HEK293 (cell line): Measurements from ENCODE around the gene PBRM1.

ENCODE experiments used
- CTCF ChIA-PET: fragments of 350-600 bp; formaldehyde crosslinking; extraction: SDS; loops from one replicate; lab custom pipeline; 2021; ENCODE audit warnings: antibody characterized with exemption; lab: Yijun Ruan, JAX
- POLR2A ChIA-PET: fragments of 300-600 bp; formaldehyde crosslinking; extraction: SDS; loops from one replicate; lab custom pipeline; 2020; ENCODE audit warnings: antibody characterized with exemption, inconsistent platforms; lab: Yijun Ruan, JAX
- H3K27ac ChIP-seq: fragments of 200-500 bp; sonication (Bioruptor generic); 2 replicates; pipeline ENCODE4 v1.5.1; 2014; ENCODE audit warnings: low read depth, low read length, control low read depth, inconsistent platforms; ENCODE audit errors: extremely low read depth
- H3K36me3 ChIP-seq, 2 experiments: fragments of 200-500 bp in 1 of 2; sonication (Bioruptor generic) in 1 of 2; 1 replicate in 1 of 2; 2 replicates in 1 of 2; pipeline ENCODE4 v1.5.1; 2014 to 2017; ENCODE audit warnings: inconsistent platforms in 2 of 2, low read length in 2 of 2; ENCODE audit not compliant: control insufficient read depth in 2 of 2, insufficient read depth in 1 of 2
- H3K4me1 ChIP-seq: fragments of 200-500 bp; sonication (Bioruptor generic); 2 replicates; pipeline ENCODE4 v1.5.1; 2014; ENCODE audit warnings: mild to moderate bottlenecking, low read length, inconsistent platforms; ENCODE audit not compliant: control insufficient read depth, insufficient read depth
- H3K4me3 ChIP-seq: 2 replicates; pipeline ENCODE4 v1.5.1; 2011; ENCODE audit warnings: low read depth, mild to moderate bottlenecking, control low read depth, low read length, moderate library complexity
- H3K9me3 ChIP-seq: fragments of 200-500 bp; sonication (Bioruptor generic); 2 replicates; pipeline ENCODE4 v1.5.1; 2014; ENCODE audit warnings: low read depth, low read length, inconsistent platforms; ENCODE audit not compliant: control insufficient read depth, insufficient read depth
- GLIS1 ChIP-seq: fragments of 450-650 bp; formaldehyde crosslinking; IDR thresholded peaks from 2 replicates; pipeline ENCODE4 v1.5.1; 2016; ENCODE audit warnings: missing biosample characterization, missing genetic modification characterization
- KLF10 ChIP-seq: fragments of 450-650 bp; IDR thresholded peaks from 2 replicates; pipeline ENCODE4 v1.5.1; 2018; ENCODE audit warnings: missing biosample characterization, mild to moderate bottlenecking, missing genetic modification characterization
- MZF1 ChIP-seq: fragments of 450-650 bp; formaldehyde crosslinking; IDR thresholded peaks from 2 replicates; pipeline ENCODE4 v1.5.1; 2017; ENCODE audit warnings: missing biosample characterization, missing genetic modification characterization, borderline replicate concordance
- OVOL3 ChIP-seq: fragments of 450-650 bp; formaldehyde crosslinking; IDR thresholded peaks from 2 replicates; pipeline ENCODE4 v1.5.1; 2016; ENCODE audit warnings: missing biosample characterization, missing genetic modification characterization
- PRDM1 ChIP-seq: fragments of 450-650 bp; formaldehyde crosslinking; IDR thresholded peaks from 2 replicates; pipeline ENCODE4; 2016; ENCODE audit warnings: missing biosample characterization, missing genetic modification characterization
- SCRT1 ChIP-seq: fragments of 450-650 bp; formaldehyde crosslinking; IDR thresholded peaks from 2 replicates; pipeline ENCODE4 v1.5.1; 2016; ENCODE audit warnings: missing biosample characterization, missing genetic modification characterization, borderline replicate concordance
- SCRT2 ChIP-seq: fragments of 450-650 bp; formaldehyde crosslinking; IDR thresholded peaks from 2 replicates; pipeline ENCODE4 v1.5.1; 2016; ENCODE audit warnings: missing biosample characterization, missing genetic modification characterization
- YY2 ChIP-seq: fragments of 450-650 bp; formaldehyde crosslinking; IDR thresholded peaks from 2 replicates; pipeline ENCODE4 v1.5.1; 2016; ENCODE audit warnings: missing biosample characterization, missing genetic modification characterization
- ZFP3 ChIP-seq: fragments of 450-650 bp; formaldehyde crosslinking; IDR thresholded peaks from 2 replicates; pipeline ENCODE4 v1.5.1; 2016; ENCODE audit warnings: low read depth, missing biosample characterization, missing genetic modification characterization
- ZIC2 ChIP-seq: fragments of 450-650 bp; formaldehyde crosslinking; IDR thresholded peaks from 2 replicates; pipeline ENCODE4 v1.5.1; 2016; ENCODE audit warnings: missing biosample characterization, missing genetic modification characterization
- ZNF121 ChIP-seq: fragments of 450-650 bp; formaldehyde crosslinking; IDR thresholded peaks from 2 replicates; pipeline ENCODE4 v1.5.1; 2016; ENCODE audit warnings: missing biosample characterization, missing genetic modification characterization
- ZNF202 ChIP-seq: fragments of 450-650 bp; formaldehyde crosslinking; IDR thresholded peaks from 2 replicates; pipeline ENCODE4 v1.5.1; 2016; ENCODE audit warnings: missing biosample characterization, missing genetic modification characterization, borderline replicate concordance
- ZNF501 ChIP-seq: fragments of 450-650 bp; formaldehyde crosslinking; IDR thresholded peaks from 2 replicates; pipeline ENCODE4 v1.5.1; 2016; ENCODE audit warnings: missing biosample characterization, missing genetic modification characterization
- ZNF670 ChIP-seq: fragments of 450-650 bp; formaldehyde crosslinking; IDR thresholded peaks from 2 replicates; pipeline ENCODE4 v1.5.1; 2016; ENCODE audit warnings: missing biosample characterization, missing genetic modification characterization, low read depth
- ZNF747 ChIP-seq: fragments of 450-650 bp; formaldehyde crosslinking; IDR thresholded peaks from 2 replicates; pipeline ENCODE4 v1.5.1; 2016; ENCODE audit warnings: missing biosample characterization, missing genetic modification characterization
- TF ChIP-seq, protein P1 (sequence below): fragments of 450-650 bp; formaldehyde crosslinking; IDR thresholded peaks from 2 replicates; pipeline ENCODE4 v1.5.1; 2016; ENCODE audit warnings: missing biosample characterization, missing genetic modification characterization
- TF ChIP-seq, protein P2 (sequence below): fragments of 450-650 bp; formaldehyde crosslinking; IDR thresholded peaks from 2 replicates; pipeline ENCODE4 v1.5.1; 2016; ENCODE audit warnings: missing biosample characterization, missing genetic modification characterization
- TF ChIP-seq, protein P3 (sequence below): fragments of 450-650 bp; formaldehyde crosslinking; IDR thresholded peaks from 2 replicates; pipeline ENCODE4 v1.5.1; 2016; ENCODE audit warnings: missing biosample characterization, missing genetic modification characterization, borderline replicate concordance
- TF ChIP-seq, protein P4 (sequence below): fragments of 450-650 bp; formaldehyde crosslinking; IDR thresholded peaks from 2 replicates; pipeline ENCODE4 v1.5.1; 2016; ENCODE audit warnings: missing biosample characterization, missing genetic modification characterization

PBRM1 gene

DNA sequence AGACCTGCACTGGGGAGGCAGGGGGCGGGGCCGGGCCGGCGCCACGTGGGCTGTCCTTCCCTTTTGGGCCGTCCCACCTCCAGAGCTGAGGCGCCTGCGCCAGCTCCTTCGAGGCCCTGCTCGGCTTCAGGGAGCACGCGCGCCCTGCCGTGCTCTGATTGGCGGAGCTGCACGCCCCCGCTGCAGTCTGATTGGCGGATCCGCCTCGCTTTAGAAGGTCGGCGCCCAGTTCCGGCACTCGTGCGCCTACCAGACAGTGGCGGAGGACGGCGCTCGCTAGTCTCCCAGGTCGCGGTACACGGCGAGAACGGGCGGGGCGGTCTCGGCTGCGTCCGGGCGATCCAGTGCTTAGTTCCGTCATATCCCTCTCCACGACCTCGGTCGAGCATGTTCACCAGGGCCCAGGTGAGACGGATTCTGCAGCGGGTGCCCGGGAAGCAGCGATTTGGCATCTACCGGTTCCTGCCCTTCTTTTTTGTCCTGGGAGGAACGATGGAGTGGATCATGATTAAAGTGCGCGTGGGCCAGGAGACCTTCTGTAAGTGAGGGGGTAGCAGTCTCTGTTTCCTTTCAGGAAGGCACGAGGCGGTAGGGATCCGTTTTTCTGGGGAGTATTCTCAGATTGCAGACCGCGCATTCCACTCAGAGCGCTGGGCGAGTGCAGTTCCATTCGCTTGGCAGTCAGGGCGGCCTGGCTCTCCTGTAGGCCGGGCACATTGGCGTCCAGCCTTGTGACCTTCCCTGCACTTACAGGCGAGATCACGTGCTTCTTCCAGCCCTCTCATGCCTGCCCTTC is 149.1 kb downstream of the PBRM1 start, which contains the start of gene UQCC5 (continued):
- TF ChIP-seq ZNF501 (tag by site-specific recombination): peak; percentile 67; the same call in 1 of the 2 replicates

DNA sequence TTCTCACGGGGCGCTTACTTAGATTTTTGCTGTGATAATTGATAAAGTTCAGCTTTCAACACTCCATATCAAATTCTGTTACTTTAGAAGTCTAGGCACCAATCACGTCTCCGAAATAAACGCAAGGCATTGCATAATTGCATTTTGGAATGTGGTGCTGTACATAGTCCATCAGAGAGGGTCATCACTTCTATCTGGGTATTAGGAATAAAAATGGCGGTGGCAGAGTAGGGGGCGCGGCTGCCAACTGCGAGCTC is 149.7 kb downstream of the PBRM1 start:
- CTCF ChIA-PET: no interaction called here
- peaks cover 0 to 37% of the 10 kb centered on the region in 2 experiments; a peak in 1 of 3 replicates for H3K36me3 ChIP-seq
- TF ChIP-seq ZNF202 (tag by site-specific recombination): no peak
- TF ChIP-seq, protein P1, sequence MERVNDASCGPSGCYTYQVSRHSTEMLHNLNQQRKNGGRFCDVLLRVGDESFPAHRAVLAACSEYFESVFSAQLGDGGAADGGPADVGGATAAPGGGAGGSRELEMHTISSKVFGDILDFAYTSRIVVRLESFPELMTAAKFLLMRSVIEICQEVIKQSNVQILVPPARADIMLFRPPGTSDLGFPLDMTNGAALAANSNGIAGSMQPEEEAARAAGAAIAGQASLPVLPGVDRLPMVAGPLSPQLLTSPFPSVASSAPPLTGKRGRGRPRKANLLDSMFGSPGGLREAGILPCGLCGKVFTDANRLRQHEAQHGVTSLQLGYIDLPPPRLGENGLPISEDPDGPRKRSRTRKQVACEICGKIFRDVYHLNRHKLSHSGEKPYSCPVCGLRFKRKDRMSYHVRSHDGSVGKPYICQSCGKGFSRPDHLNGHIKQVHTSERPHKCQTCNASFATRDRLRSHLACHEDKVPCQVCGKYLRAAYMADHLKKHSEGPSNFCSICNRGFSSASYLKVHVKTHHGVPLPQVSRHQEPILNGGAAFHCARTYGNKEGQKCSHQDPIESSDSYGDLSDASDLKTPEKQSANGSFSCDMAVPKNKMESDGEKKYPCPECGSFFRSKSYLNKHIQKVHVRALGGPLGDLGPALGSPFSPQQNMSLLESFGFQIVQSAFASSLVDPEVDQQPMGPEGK (tag by site-specific recombination): 0 out of 2 replicates have a peak, but pooled peaks have one; percentile 53
- TF ChIP-seq ZFP3 (tag by site-specific recombination): no peak
- TF ChIP-seq SCRT2 (tag by site-specific recombination): 0 out of 2 replicates have a peak, but pooled peaks have one; percentile 0
- no peak for TF ChIP-seq ZNF747
- TF ChIP-seq ZIC2 (tag by site-specific recombination): 0 out of 2 replicates have a peak, but pooled peaks have one; percentile 15
- 0 out of 2 replicates have a peak, but pooled peaks have one; percentile 28 for TF ChIP-seq YY2
- TF ChIP-seq, protein P2, sequence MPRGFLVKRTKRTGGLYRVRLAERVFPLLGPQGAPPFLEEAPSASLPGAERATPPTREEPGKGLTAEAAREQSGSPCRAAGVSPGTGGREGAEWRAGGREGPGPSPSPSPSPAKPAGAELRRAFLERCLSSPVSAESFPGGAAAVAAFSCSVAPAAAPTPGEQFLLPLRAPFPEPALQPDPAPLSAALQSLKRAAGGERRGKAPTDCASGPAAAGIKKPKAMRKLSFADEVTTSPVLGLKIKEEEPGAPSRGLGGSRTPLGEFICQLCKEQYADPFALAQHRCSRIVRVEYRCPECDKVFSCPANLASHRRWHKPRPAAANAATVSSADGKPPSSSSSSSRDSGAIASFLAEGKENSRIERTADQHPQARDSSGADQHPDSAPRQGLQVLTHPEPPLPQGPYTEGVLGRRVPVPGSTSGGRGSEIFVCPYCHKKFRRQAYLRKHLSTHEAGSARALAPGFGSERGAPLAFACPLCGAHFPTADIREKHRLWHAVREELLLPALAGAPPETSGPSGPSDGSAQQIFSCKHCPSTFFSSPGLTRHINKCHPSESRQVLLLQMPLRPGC (tag by site-specific recombination): no peak
- TF ChIP-seq KLF10 (tag by site-specific recombination): peak; percentile 73
- POLR2A ChIA-PET: interaction anchor here (0.5 to 1.1 kb wide), 16 partner anchors 9 to 480 kb away, joined by 3 to 8 read pairs (median 4); partner anchors contain the start of genes DUSP7, GNL3, NEK4 and PBRM1
- H3K4me3 ChIP-seq: no peak overlapping the region
- peaks cover 4% of the 10 kb centered on the region; the same call in 1 of the 2 replicates for H3K4me1 ChIP-seq
- no peaks in the 10 kb centered on the region for H3K9me3 ChIP-seq
- no peak overlapping the region for H3K27ac ChIP-seq

DNA sequence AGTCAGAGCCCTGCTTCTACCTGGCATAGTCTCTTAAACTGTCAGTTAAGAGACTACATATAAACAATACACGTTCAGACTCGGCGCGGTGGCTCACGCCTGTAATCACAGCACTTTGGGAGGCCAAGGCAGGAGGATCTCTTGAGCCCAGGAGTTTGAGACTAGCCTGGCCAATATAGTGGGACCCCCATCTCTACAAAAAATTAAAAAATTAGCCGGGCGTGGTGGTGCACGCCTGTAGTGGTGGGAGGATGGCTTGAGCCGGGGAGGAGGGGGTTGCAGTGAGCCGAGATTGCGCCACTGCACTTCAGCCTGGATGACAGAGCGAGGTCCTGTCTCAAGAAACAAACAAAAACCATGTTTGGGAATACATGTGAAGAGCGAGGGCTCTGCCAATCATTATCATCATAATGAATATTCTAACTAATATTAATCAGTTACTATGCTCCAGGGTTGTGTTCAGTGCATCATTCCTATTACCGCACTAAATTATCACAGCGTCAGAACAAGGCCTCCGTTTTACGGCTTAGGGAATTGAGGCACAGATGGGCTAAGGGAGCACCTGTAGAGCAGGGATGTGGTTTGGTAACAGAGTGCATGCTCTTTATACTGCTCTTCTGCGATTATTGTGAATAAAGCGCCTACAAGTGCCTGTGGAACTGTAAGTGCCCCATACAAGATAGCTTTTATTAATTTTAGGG is 150.2 kb downstream of the PBRM1 start:
- TF ChIP-seq PRDM1 (no peak), SCRT1 (tag by site-specific recombination) (0 out of 2 replicates have a peak, but pooled peaks have one; percentile 29), GLIS1 (tag by site-specific recombination) (no peak), ZNF121 (tag by site-specific recombination) (peak; percentile 68; the same call in 1 of the 2 replicates), OVOL3 (tag by site-specific recombination) (no peak), MZF1 (tag by site-specific recombination) (no peak), SCRT2 (tag by site-specific recombination) (peak; percentile 82), ZNF670 (tag by site-specific recombination) (no peak)
- TF ChIP-seq, protein P3, sequence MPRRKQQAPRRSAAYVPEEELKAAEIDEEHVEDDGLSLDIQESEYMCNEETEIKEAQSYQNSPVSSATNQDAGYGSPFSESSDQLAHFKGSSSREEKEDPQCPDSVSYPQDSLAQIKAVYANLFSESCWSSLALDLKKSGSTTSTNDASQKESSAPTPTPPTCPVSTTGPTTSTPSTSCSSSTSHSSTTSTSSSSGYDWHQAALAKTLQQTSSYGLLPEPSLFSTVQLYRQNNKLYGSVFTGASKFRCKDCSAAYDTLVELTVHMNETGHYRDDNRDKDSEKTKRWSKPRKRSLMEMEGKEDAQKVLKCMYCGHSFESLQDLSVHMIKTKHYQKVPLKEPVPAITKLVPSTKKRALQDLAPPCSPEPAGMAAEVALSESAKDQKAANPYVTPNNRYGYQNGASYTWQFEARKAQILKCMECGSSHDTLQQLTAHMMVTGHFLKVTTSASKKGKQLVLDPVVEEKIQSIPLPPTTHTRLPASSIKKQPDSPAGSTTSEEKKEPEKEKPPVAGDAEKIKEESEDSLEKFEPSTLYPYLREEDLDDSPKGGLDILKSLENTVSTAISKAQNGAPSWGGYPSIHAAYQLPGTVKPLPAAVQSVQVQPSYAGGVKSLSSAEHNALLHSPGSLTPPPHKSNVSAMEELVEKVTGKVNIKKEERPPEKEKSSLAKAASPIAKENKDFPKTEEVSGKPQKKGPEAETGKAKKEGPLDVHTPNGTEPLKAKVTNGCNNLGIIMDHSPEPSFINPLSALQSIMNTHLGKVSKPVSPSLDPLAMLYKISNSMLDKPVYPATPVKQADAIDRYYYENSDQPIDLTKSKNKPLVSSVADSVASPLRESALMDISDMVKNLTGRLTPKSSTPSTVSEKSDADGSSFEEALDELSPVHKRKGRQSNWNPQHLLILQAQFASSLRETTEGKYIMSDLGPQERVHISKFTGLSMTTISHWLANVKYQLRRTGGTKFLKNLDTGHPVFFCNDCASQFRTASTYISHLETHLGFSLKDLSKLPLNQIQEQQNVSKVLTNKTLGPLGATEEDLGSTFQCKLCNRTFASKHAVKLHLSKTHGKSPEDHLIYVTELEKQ (tag by site-specific recombination): no peak
- TF ChIP-seq, protein P4, sequence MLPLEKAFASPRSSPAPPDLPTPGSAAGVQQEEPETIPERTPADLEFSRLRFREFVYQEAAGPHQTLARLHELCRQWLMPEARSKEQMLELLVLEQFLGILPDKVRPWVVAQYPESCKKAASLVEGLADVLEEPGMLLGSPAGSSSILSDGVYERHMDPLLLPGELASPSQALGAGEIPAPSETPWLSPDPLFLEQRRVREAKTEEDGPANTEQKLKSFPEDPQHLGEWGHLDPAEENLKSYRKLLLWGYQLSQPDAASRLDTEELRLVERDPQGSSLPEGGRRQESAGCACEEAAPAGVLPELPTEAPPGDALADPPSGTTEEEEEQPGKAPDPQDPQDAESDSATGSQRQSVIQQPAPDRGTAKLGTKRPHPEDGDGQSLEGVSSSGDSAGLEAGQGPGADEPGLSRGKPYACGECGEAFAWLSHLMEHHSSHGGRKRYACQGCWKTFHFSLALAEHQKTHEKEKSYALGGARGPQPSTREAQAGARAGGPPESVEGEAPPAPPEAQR (tag by site-specific recombination): no peak
- no peak overlapping the region for H3K27ac ChIP-seq
- ChIA-PET CTCF (no interaction called here), POLR2A (interaction anchor here (0.6 to 1.1 kb wide), 15 partner anchors 9 to 480 kb away, joined by 3 to 8 read pairs (median 4); partner anchors contain the start of genes DUSP7, GNL3, NEK4 and PBRM1)
- peaks cover 4% of the 10 kb centered on the region; the same call in 1 of the 2 replicates for H3K4me1 ChIP-seq
- H3K4me3 ChIP-seq: no peak overlapping the region
- H3K36me3 ChIP-seq: peaks cover 0 to 37% of the 10 kb centered on the region in 2 experiments; a peak in 1 of 3 replicates
- H3K9me3 ChIP-seq: no peaks in the 10 kb centered on the region
